ENCODE measurements around the gene S1PR5.

S1PR5 gene

DNA sequence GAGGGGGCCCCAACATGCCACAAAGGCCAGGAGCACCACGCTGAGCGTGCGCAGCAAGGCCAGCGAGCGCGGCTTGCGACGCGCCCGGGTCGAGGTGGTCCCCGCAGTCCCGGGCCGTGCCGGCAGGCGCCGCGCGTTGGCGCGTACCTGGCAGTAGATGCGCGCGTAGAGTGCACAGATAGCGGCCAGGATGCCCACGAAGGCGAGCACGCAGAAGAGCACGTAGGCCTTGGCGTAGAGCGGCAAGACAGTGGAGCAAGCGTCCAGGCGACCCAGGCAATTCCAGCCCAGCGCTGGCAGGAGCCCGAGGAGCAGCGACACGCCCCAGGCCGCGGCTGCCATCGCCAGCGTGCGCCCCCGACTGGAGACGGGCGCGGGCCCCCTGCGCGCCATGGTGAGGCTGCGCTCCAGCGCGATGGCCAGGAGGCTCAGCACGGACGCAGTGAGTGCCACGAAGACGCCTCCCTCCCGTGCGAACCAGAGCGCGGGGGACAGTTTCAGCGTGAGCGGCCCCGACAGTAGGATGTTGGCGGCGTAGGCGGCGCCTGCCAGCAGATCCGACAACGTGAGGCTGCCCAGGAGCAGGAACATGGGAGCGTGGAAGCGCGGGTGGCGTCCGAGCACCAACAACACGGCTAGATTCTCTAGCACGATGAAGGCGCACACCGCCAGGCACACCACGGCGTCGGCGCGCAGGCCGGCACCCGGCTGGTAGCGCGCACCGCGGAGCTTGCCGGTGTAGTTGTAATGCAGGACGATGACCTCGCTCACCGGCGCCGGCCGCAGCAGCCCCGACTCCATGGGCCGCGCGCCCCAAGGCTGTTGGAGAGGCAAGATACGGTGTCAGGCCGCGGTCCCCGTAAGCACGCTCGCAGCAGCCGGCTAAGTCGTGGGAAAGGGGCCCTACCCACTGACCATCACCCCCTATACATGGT lies 2.8 kb downstream of the S1PR5 start:
- TF ChIP-seq, protein P1, sequence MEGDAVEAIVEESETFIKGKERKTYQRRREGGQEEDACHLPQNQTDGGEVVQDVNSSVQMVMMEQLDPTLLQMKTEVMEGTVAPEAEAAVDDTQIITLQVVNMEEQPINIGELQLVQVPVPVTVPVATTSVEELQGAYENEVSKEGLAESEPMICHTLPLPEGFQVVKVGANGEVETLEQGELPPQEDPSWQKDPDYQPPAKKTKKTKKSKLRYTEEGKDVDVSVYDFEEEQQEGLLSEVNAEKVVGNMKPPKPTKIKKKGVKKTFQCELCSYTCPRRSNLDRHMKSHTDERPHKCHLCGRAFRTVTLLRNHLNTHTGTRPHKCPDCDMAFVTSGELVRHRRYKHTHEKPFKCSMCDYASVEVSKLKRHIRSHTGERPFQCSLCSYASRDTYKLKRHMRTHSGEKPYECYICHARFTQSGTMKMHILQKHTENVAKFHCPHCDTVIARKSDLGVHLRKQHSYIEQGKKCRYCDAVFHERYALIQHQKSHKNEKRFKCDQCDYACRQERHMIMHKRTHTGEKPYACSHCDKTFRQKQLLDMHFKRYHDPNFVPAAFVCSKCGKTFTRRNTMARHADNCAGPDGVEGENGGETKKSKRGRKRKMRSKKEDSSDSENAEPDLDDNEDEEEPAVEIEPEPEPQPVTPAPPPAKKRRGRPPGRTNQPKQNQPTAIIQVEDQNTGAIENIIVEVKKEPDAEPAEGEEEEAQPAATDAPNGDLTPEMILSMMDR (IDR thresholded peaks at IDR 0.05; ENCODE audit: control insufficient read depth, extremely low read depth, insufficient read depth), result no peak
- no peak overlapping the region for H3K4me3 ChIP-seq (ENCODE audit: low read depth, low read length)
- no peak for DNase-seq (ENCODE audit: low read depth)

DNA sequence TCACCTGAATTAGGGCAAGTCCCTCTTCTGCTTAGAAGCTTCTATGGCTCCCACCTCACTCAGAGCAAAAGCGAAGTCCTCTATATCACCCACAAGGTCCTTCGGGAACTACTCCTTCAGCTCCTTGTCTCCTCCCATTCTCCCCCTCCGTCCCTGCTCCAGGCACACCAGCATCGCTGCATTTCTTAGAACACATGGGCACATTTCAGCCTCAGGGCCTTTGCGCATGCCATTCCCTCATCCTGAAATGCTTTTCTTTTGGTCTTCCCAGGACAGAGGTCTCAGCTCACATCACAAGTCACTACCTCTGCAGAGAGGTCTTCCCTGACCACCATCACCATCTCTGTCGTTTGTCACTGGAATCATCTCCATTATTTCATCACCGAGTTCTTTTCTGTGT lies 4.0 kb downstream of the S1PR5 start:
- TF ChIP-seq, protein P1 (IDR thresholded peaks at IDR 0.05; ENCODE audit: control insufficient read depth, extremely low read depth, insufficient read depth), result no peak
- no peak overlapping the region for H3K4me3 ChIP-seq (ENCODE audit: low read depth, low read length)
- DNase-seq (ENCODE audit: low read depth), result no peak

DNA sequence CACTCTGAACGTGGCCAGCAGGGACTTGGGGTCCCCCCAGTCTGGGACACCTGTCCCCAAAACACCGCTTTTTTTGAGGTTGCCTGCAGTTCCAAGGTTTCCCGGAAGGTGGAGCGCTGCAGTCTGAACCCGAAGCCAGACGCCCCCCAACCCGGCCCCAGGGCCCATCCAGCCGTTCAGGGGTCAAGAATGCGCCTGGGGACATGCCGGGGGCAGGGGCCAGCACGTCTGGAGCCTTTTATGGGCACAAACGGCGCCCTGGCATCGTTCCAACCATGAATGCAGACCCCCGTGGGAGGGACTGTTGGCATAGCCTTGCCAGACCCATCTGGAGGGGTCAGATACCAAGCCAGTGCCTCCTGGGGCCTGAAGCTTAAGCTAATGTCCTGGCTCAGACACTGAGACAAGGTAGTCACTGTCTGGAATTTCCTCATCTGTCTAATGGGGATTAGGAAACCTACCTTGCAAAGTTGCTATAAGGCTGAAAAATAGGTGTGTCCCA lies 6.9 kb downstream of the S1PR5 start:
- DNase-seq (ENCODE audit: low read depth), result no peak
- TF ChIP-seq, protein P1 (IDR thresholded peaks at IDR 0.05; ENCODE audit: control insufficient read depth, extremely low read depth, insufficient read depth), result peak; percentile 23; the same call in 1 of the 2 replicates
- no peak overlapping the region for H3K4me3 ChIP-seq (ENCODE audit: low read depth, low read length)

DNA sequence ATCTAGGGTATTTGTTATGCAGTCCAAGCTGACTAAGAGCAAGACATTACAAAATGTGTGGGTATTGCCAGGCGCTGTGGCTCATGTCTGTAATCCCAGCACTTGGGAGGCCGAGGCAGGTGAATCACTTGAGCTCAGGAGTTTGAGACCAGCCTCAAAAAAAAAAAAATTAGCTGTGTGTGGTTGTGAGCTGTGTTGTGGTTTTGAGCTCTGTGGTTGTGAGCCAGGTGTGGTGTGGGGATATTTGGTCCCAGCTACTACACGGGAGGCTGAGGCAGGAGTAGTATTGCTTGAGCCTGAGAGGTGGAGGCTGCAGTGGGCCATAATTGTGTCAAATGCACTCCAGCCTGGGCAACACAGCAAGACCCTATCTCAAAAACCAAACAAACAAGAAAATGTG lies 8.5 kb downstream of the S1PR5 start:
- TF ChIP-seq, protein P1 (IDR thresholded peaks at IDR 0.05; ENCODE audit: control insufficient read depth, extremely low read depth, insufficient read depth), result no peak
- no peak for DNase-seq (ENCODE audit: low read depth)

DNA sequence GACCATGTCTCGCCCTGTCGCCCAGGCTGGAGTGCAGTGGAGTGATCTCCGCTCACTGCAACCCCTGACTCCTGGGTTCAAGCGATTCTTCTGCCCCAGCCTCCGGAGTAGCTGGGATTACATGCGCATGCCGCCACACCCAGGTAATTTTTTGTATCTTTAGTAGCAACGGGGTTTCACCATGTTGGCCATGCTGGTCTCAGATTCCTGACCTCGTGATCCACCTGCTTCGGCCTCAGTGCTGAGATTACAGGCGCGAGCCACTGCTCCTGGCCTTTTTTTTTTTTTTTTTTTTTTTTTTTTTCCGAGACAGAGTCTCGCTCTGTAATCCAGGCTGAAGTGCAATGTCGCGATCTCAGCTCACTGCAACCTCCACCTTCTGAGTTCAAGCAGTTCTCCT lies 9.2 kb downstream of the S1PR5 start:
- DNase-seq (ENCODE audit: low read depth), result no peak
- no peak overlapping the region for H3K4me3 ChIP-seq (ENCODE audit: low read depth, low read length)
- TF ChIP-seq, protein P1 (IDR thresholded peaks at IDR 0.05; ENCODE audit: control insufficient read depth, extremely low read depth, insufficient read depth), result no peak

More for the DNA sequence above, 8.5 kb downstream of the S1PR5 start:
- no peak overlapping the region for H3K4me3 ChIP-seq (ENCODE audit: low read depth, low read length)

DNA sequence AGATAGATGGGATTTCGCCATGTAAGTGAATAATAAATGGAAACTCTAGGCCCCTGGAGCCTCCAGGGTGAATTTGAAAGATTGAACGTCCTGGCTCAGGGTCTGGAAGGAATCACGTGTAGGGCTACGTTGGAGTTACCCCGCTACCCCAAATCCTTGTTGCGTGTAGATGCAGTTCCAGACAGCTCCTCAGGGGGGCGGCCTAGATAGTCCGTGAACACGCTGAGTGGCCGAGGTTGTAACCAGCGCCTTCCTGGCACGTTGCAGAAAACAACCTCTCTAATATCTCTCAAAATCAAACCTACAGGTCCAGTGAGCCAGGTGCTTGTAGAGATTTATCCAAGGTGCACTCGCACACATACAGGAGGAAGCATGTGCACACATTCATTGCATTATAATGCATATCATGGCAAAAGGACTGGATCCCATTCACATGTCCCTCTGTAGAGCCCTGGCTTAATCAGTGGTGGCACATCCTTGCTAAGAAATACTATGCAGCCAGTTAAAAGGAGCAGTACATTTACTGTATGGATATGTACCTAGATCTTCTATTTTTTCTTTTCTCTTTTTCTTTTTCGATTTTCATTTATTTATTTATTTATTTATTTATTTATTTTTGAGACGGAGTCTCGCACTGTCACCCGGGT lies 11.5 kb downstream of the S1PR5 start:
- no peak for DNase-seq (ENCODE audit: low read depth)
- TF ChIP-seq, protein P1 (IDR thresholded peaks at IDR 0.05; ENCODE audit: control insufficient read depth, extremely low read depth, insufficient read depth), result peak; percentile 30; the same call in 1 of the 2 replicates
- no peak overlapping the region for H3K4me3 ChIP-seq (ENCODE audit: low read depth, low read length)
